Measurements from ENCODE around the gene KCNJ16.
"Not testable (repeated sequence)": the region's sequence is repeated elsewhere in the genome, so short reads cannot be mapped to it uniquely, and the experiment has no call there.

Gene KCNJ16
- 0 to 0.04 (median 0) reads per million in 3 experiments for total RNA-seq

GRCh38 chr17:70074956-70075355 lies at the start of gene KCNJ16:
Gene KCNJ16 (plus strand): TSS chr17:70075225. CDS start chr17:70132088, 56,863 bp downstream.
- DNase-seq = no peak

GRCh38 chr17:70028397-70028796 lies 46.6 kb upstream of the KCNJ16 start:
- DNase-seq = no peak

GRCh38 chr17:70028978-70029767 lies 45.9 kb upstream of the KCNJ16 start:
- no peak for DNase-seq

GRCh38 chr17:70030371-70030770 lies 44.7 kb upstream of the KCNJ16 start:
- DNase-seq = no peak

- DNase-seq = no peak
Observed at GRCh38 chr17:70031341-70031740, 43.7 kb upstream of the KCNJ16 start.

- DNase-seq = no peak
Observed at GRCh38 chr17:70033165-70033564, 41.9 kb upstream of the KCNJ16 start.

GRCh38 chr17:70034158-70034557 lies 40.9 kb upstream of the KCNJ16 start:
- DNase-seq = no peak

GRCh38 chr17:70037498-70037897 lies 37.5 kb upstream of the KCNJ16 start:
- no peak for DNase-seq

GRCh38 chr17:70040336-70040735 lies 34.7 kb upstream of the KCNJ16 start:
- no peak for DNase-seq

- no peak for DNase-seq
Observed at GRCh38 chr17:70041061-70041460, 34.0 kb upstream of the KCNJ16 start.

GRCh38 chr17:70041540-70041939 lies 33.5 kb upstream of the KCNJ16 start:
- DNase-seq = no peak

- not testable (repeated sequence) for DNase-seq
Observed at GRCh38 chr17:70045780-70046179, 29.2 kb upstream of the KCNJ16 start.

- no peak for DNase-seq
Observed at GRCh38 chr17:70047619-70048419, 27.2 kb upstream of the KCNJ16 start.

- no peak for DNase-seq
Observed at GRCh38 chr17:70049801-70050591, 25.0 kb upstream of the KCNJ16 start.

- DNase-seq = no peak
Observed at GRCh38 chr17:70050931-70051330, 24.1 kb upstream of the KCNJ16 start.

- no peak for DNase-seq
Observed at GRCh38 chr17:70053241-70054234, 21.5 kb upstream of the KCNJ16 start.

- no peak for DNase-seq
Observed at GRCh38 chr17:70055000-70055399, 20.0 kb upstream of the KCNJ16 start.

GRCh38 chr17:70059071-70059470 lies 16.0 kb upstream of the KCNJ16 start:
- no peak for DNase-seq

- DNase-seq = no peak
Observed at GRCh38 chr17:70059649-70060048, 15.4 kb upstream of the KCNJ16 start.

- no peak for DNase-seq
Observed at GRCh38 chr17:70060415-70060814, 14.6 kb upstream of the KCNJ16 start.

GRCh38 chr17:70067134-70067533 lies 7.9 kb upstream of the KCNJ16 start:
- no peak for DNase-seq

Data from central memory CD4-positive, alpha-beta T cell (primary cell).